HG03280 (cell line): ENCODE results near the gene SERPINE1.
A peak's percentile ranks its signal among the peaks of the same experiment; 100 is the strongest.
"Not testable (repeated sequence)": the region's sequence is repeated elsewhere in the genome, so short reads cannot be mapped to it uniquely, and the experiment has no call there.

Experiments
- ATAC-seq: cut with Tn5 transposase; IDR thresholded peaks from one replicate; pipeline ENCODE4 v1.9.1; 2021; ENCODE audit warnings: mild to moderate bottlenecking, moderate library complexity; ENCODE audit not compliant: unreplicated experiment

SERPINE1 gene

DNA sequence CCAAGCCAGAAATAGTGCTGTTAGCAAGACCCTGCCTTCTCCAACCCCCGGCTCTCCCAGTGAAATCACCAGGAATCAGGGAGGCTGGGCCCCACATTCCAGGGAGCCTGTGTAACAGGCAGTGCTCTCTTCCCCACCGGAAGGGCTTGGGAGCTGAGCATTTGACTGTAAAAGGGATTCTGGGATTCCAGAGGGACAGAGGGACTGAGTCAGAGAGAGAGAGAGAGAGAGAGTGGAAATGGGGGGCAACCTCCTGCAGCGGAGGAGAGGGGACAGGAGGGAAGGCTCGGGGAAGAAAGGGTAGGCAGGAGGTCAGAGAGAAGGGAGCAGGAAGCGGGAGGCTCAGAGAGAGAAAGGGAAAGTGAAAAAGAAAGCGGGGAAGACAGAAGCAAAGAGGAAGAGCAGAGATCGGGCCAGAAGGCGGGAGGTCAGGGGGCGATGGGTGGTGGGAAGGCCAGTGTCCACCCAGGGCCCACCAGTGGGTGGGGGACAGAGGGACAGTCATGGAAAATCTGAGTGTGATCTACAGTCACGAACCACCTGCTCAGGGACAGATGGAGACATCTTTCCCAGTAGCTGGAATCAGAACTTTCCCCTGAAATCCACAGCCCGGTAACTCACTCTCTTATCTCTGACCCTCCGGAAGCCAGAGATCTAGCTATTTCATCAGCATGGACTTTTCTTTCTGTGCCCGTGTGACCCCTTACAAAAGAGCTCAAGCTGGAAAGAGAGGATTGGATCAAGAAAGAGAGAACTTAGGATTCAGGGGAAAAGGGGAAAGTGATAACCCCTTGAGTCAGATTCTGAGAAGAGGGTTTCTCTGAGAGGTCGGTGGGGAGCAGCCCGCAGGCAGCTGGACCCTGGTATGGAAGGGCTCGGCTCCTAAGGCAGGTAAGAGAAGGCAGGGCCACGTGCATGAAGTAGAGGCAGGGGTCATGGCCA lies 4.6 kb upstream of the SERPINE1 start:
- ATAC-seq = no peak

GRCh38 chr7:101122933-101123702 lies 3.8 kb upstream of the SERPINE1 start:
- no peak for ATAC-seq

- ATAC-seq = no peak
Observed at GRCh38 chr7:101123703-101124068, 3.2 kb upstream of the SERPINE1 start.

DNA sequence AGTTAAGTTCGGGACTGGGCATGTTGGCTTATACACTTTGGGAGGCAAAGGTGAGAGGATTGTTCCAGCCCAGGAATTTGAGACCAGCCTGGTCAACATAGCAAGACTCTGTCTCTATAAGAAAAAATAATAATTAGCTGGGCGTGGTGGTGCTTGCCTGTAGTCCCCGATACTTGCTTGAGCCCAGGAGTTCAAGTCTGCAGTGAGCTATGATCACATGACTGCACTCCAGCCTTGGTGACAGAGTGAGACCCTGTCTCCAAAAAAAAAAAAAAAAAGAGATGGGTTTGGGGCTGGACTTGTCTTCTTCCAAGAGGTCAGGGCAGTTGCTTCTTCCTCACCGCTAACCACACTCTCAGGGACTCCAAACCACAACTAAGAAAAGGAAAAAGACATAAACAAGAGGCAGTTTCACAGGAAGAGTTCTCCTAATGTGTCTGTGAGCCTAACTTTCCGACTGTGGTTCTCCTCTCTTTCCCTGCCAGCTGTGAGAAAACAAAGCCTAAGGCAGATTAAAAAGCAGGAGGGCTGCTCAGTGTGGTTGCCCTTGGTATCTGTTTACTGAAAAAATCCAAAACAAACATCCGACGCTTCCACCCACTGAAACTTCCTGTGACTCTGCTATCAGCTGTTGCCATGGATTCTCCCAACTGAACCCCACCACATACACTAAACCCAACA lies 2.4 kb upstream of the SERPINE1 start:
- no peak for ATAC-seq

- ATAC-seq = peak; percentile 62
Observed at GRCh38 chr7:101125989-101126650, 784 bp upstream of the SERPINE1 start.

- no peak for ATAC-seq
Observed at GRCh38 chr7:101127460-101128039, 646 bp downstream of the SERPINE1 start.

DNA sequence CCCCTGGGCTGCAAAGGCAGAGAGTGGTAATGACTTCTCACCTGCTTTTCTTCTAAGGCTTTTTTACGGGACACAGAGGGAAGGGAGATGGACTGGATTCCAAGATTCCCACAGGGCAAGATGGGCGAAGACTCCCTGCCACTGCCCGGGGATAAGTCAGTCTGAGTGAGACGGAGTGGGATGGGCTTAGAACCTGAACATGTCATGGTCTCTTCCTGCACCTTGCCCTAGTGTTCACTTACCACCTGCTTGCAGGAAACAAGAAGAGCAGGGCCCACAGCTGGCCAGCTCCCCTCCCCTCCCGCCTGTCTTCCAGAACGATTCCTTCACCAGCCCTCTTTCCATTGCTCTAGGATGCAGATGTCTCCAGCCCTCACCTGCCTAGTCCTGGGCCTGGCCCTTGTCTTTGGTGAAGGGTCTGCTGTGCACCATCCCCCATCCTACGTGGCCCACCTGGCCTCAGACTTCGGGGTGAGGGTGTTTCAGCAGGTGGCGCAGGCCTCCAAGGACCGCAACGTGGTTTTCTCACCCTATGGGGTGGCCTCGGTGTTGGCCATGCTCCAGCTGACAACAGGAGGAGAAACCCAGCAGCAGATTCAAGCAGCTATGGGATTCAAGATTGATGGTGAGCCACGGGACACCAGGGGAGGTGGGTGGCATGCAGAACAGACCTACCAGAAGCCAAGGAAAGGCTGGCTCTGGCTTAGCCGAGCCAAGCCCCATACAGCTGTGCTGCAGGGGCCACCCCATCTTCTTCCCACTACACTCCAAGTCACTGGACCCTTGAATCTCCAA lies 1.3 kb downstream of the SERPINE1 start:
- ATAC-seq = no peak

GRCh38 chr7:101129603-101130117 lies 2.8 kb downstream of the SERPINE1 start:
- no peak for ATAC-seq

- not testable (repeated sequence) for ATAC-seq
Observed at GRCh38 chr7:101132626-101133600, 6.0 kb downstream of the SERPINE1 start.

- no peak for ATAC-seq
Observed at GRCh38 chr7:101133621-101134398, 6.9 kb downstream of the SERPINE1 start.

GRCh38 chr7:101134399-101134980 lies 7.6 kb downstream of the SERPINE1 start:
- no peak for ATAC-seq

- no peak for ATAC-seq
Observed at GRCh38 chr7:101137651-101138212, 10.8 kb downstream of the SERPINE1 start.

DNA sequence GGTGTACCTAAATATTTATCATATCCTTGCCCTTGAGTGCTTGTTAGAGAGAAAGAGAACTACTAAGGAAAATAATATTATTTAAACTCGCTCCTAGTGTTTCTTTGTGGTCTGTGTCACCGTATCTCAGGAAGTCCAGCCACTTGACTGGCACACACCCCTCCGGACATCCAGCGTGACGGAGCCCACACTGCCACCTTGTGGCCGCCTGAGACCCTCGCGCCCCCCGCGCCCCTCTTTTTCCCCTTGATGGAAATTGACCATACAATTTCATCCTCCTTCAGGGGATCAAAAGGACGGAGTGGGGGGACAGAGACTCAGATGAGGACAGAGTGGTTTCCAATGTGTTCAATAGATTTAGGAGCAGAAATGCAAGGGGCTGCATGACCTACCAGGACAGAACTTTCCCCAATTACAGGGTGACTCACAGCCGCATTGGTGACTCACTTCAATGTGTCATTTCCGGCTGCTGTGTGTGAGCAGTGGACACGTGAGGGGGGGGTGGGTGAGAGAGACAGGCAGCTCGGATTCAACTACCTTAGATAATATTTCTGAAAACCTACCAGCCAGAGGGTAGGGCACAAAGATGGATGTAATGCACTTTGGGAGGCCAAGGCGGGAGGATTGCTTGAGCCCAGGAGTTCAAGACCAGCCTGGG lies 11.4 kb downstream of the SERPINE1 start:
- ATAC-seq = peak; percentile 78

DNA sequence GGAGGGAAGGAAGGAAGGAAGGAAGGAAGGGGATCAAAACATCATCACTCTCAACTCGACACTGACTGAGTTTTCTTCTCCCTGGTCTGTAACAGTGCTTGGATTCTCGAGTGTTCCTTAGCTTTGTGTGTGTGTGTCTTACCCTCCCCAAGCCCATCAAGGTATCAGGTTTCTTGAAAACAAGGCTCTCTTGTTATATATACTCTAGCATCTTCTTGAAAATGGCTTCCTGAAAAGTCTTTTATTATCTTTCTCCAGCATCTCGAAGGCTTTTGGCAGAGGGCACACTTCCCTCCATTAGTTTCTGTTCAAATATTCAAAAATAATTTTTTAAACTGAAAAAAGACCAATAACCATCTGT lies 13.4 kb downstream of the SERPINE1 start:
- ATAC-seq = no peak

- ATAC-seq = no peak
Observed at GRCh38 chr7:101140746-101141382, 14.0 kb downstream of the SERPINE1 start.
